ENCODE measurements around the gene DCUN1D2. TPM values are rescaled to one million over a fixed set of nuclear protein-coding genes. Genes with fewer than 3 reads are reported as not detected.

Gene DCUN1D2
- total RNA-seq, 1 donor from 2014 or later = 17.0 TPM

DNA sequence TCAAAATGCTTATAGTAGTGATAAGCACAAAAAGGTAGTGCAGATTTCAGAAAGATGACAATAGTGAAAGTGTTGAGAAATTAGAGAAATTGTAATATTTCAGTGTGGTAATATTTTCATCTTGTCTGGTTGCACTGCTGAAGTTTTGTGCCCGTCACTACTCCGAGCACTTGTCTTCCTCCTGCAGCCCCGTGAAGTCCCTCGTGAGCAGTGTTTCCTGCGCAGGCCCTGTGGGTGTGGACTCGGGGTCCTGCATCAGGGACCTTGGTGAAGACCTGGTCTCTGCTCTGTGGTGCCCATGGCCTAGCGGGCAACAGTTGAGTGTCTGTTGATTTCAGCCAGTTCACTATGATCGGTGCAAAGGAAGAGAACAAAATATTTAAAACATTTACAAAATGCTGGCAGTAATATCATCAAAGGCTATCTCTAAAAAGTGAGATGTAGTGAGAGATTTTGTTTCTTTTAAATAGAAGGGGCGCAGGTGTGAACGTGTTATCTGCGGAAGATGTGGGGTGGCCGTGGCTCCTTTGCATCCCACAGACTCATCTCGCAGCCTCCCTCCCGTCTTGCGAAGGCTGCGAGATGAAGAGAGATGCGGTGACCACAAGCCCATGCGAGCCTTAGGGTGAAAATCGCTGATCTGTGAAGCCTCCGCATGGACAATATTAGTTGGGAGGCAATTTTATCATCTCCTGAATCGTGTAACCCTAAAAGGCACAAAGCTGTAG, 27.7 kb upstream of the DCUN1D2 start:
- DNase-seq (ENCODE audit: low spot score) = no peak

DNA sequence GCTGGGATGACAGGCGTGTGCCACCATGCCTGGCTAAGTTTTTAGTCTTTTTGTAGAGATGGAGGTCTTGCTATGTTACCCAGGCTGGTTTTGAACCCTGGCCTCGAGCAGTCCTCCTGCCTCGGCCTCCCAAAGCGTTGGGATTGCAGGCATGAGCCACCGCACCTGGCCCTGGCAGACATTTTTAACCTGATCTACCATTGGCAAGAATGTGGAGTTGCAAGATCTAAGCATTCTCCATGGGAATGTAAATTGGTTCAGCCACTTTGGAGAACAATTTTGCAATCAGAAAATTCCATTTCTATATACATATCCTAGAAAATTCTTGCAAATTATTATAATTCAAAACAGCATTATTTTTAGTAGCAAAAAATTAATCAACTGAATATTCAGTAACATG, 24.3 kb upstream of the DCUN1D2 start:
- H3K4me1 Mint-ChIP-seq (ENCODE audit: low read depth) = no peaks in the 10 kb centered on the region
- H3K9me3 Mint-ChIP-seq (ENCODE audit: low read depth) = no peaks in the 10 kb centered on the region

More for the DNA sequence above, 27.7 kb upstream of the DCUN1D2 start:
- H3K27me3 Mint-ChIP-seq (ENCODE audit: low read depth) = no peaks in the 10 kb centered on the region
- H3K27ac Mint-ChIP-seq (ENCODE audit: unreplicated experiment) = no peak overlapping the region
- TF ChIP-seq, protein P1, sequence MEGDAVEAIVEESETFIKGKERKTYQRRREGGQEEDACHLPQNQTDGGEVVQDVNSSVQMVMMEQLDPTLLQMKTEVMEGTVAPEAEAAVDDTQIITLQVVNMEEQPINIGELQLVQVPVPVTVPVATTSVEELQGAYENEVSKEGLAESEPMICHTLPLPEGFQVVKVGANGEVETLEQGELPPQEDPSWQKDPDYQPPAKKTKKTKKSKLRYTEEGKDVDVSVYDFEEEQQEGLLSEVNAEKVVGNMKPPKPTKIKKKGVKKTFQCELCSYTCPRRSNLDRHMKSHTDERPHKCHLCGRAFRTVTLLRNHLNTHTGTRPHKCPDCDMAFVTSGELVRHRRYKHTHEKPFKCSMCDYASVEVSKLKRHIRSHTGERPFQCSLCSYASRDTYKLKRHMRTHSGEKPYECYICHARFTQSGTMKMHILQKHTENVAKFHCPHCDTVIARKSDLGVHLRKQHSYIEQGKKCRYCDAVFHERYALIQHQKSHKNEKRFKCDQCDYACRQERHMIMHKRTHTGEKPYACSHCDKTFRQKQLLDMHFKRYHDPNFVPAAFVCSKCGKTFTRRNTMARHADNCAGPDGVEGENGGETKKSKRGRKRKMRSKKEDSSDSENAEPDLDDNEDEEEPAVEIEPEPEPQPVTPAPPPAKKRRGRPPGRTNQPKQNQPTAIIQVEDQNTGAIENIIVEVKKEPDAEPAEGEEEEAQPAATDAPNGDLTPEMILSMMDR (IDR thresholded peaks at IDR 0.05) = no peak
- H3K9me3 Mint-ChIP-seq (ENCODE audit: low read depth) = no peaks in the 10 kb centered on the region
- H3K4me3 Mint-ChIP-seq (ENCODE audit: unreplicated experiment) = no peak overlapping the region
- H3K4me1 Mint-ChIP-seq (ENCODE audit: low read depth) = no peaks in the 10 kb centered on the region
- peaks cover 32% of the 10 kb centered on the region for H3K36me3 Mint-ChIP-seq (ENCODE audit: low read depth)

DNA sequence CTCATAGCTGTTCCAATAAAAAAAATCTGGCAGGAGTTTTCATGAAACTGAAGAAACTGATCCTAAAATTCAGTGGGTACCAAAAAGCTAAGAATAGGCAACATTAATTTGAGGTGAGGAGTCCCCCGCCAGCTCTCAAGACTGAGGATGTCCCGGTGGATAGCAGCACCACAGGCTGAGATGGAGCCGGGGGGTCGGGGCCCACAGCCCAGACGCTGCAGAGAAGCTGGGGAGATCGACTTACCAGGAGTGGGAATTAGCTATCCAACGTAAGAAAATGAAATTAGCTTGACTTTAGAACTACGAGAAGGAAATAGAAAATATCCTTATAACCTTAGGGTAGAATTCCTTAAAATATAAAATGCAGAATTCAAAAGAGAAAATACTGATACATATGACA, 23.2 kb upstream of the DCUN1D2 start:
- Mint-ChIP-seq H3K36me3 (ENCODE audit: low read depth) (peaks cover 31% of the 10 kb centered on the region), H3K9me3 (ENCODE audit: low read depth) (no peaks in the 10 kb centered on the region), H3K27me3 (ENCODE audit: low read depth) (no peaks in the 10 kb centered on the region), H3K4me1 (ENCODE audit: low read depth) (no peaks in the 10 kb centered on the region), H3K27ac (ENCODE audit: unreplicated experiment) (no peak overlapping the region), H3K4me3 (ENCODE audit: unreplicated experiment) (no peak overlapping the region)
- DNase-seq (ENCODE audit: low spot score) = no peak
- TF ChIP-seq, protein P1 (IDR thresholded peaks at IDR 0.05) = no peak

More for the DNA sequence above, 24.3 kb upstream of the DCUN1D2 start:
- no peak for DNase-seq (ENCODE audit: low spot score)
- H3K27ac Mint-ChIP-seq (ENCODE audit: unreplicated experiment) = no peak overlapping the region
- H3K27me3 Mint-ChIP-seq (ENCODE audit: low read depth) = no peaks in the 10 kb centered on the region
- TF ChIP-seq, protein P1 (IDR thresholded peaks at IDR 0.05) = no peak
- H3K36me3 Mint-ChIP-seq (ENCODE audit: low read depth) = peaks cover 30% of the 10 kb centered on the region
- H3K4me3 Mint-ChIP-seq (ENCODE audit: unreplicated experiment) = no peak overlapping the region

- DNase-seq (ENCODE audit: low spot score) = no peak
- Mint-ChIP-seq H3K4me3 (ENCODE audit: unreplicated experiment) (no peak overlapping the region), H3K4me1 (ENCODE audit: low read depth) (no peaks in the 10 kb centered on the region), H3K27ac (ENCODE audit: unreplicated experiment) (no peak overlapping the region), H3K9me3 (ENCODE audit: low read depth) (no peaks in the 10 kb centered on the region), H3K36me3 (ENCODE audit: low read depth) (peaks cover 31% of the 10 kb centered on the region), H3K27me3 (ENCODE audit: low read depth) (no peaks in the 10 kb centered on the region)
- TF ChIP-seq, protein P1 (IDR thresholded peaks at IDR 0.05) = no peak
Measured at GRCh38 chr13:113511361-113511760, 20.9 kb upstream of the DCUN1D2 start.

DNA sequence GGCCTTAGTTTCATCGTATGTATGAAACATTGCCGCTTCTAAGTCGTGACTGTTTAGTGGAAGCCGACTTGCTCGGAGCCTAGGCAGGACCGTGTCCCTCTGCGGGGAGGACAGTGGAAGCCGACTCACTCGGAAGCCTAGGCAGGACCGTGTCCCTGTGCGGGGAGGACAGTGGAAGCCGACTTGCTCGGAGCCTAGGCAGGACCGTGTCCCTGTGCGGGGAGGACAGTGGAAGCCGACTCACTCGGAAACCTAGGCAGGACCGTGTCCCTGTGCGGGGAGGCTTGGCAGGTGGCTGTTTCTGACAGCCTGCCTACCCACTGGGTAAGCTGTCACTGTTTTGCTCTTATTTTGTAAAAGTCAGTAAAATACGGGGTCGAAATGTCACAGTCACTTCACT, 20.4 kb upstream of the DCUN1D2 start:
- DNase-seq (ENCODE audit: low spot score) = no peak
- no peak overlapping the region for H3K27ac Mint-ChIP-seq (ENCODE audit: unreplicated experiment)
- H3K36me3 Mint-ChIP-seq (ENCODE audit: low read depth) = peaks cover 30% of the 10 kb centered on the region
- H3K27me3 Mint-ChIP-seq (ENCODE audit: low read depth) = no peaks in the 10 kb centered on the region
- H3K4me3 Mint-ChIP-seq (ENCODE audit: unreplicated experiment) = no peak overlapping the region
- TF ChIP-seq, protein P1 (IDR thresholded peaks at IDR 0.05) = no peak
- H3K4me1 Mint-ChIP-seq (ENCODE audit: low read depth) = no peaks in the 10 kb centered on the region
- no peaks in the 10 kb centered on the region for H3K9me3 Mint-ChIP-seq (ENCODE audit: low read depth)

Measured in chondrocyte (in vitro differentiated cells).